GM12878 (cell line): ENCODE results near the gene TRIM7.

Source experiments
- EZH2 ChIP-seq: IDR thresholded peaks from 2 replicates; pipeline ENCODE4 v1.6.1; 2012; ENCODE audit warnings: low read depth, mild to moderate bottlenecking, control low read depth, inconsistent platforms, low read length, borderline replicate concordance; ENCODE audit not compliant: control insufficient read depth
- IKZF1 ChIP-seq: fragments of 450-650 bp; conservative IDR thresholded peaks from 2 replicates; pipeline ENCODE4 v1.6.1; 2017; ENCODE audit warnings: antibody characterized with exemption, mild to moderate bottlenecking
- RELA ChIP-seq: fragments of 450-650 bp; IDR thresholded peaks from 2 replicates; pipeline ENCODE4 v1.8.0; 2014; ENCODE audit warnings: borderline replicate concordance; ENCODE audit not compliant: partially characterized antibody
- SMC3 ChIP-seq: IDR thresholded peaks from 2 replicates; pipeline ENCODE4 v1.6.1; 2011; ENCODE audit warnings: low read length, improper control_type of control experiment, borderline replicate concordance
- TAF1 ChIP-seq: IDR thresholded peaks from 2 replicates; pipeline ENCODE4 v1.6.1; 2011; ENCODE audit warnings: mild to moderate bottlenecking, low read depth, low read length, borderline replicate concordance
- TCF12 ChIP-seq: IDR thresholded peaks from 2 replicates; pipeline ENCODE4 v1.6.1; 2011; ENCODE audit warnings: low read depth, mild to moderate bottlenecking, low read length
- TF ChIP-seq, protein P1 (sequence below), 3 experiments: IDR thresholded peaks in 2 of 3; conservative IDR thresholded peaks in 1 of 3; 2 replicates each; pipeline ENCODE4 v1.5.1; 2011; ENCODE audit warnings: low read depth in 3 of 3, low read length in 3 of 3, mild to moderate bottlenecking in 3 of 3, control low read depth in 2 of 3, moderate library complexity in 2 of 3, inconsistent platforms in 1 of 3, mixed read lengths in 1 of 3; ENCODE audit not compliant: control insufficient read depth in 2 of 3, insufficient read depth in 1 of 3; ENCODE audit errors: extremely low read depth in 1 of 3

- TF ChIP-seq SMC3 = no peak
- no peak; the same call in 1 of the 2 replicates for TF ChIP-seq IKZF1
- no peak for TF ChIP-seq TCF12
- no peak for TF ChIP-seq EZH2
- no peak for TF ChIP-seq TAF1
- no peak for TF ChIP-seq RELA
- TF ChIP-seq, protein P1, sequence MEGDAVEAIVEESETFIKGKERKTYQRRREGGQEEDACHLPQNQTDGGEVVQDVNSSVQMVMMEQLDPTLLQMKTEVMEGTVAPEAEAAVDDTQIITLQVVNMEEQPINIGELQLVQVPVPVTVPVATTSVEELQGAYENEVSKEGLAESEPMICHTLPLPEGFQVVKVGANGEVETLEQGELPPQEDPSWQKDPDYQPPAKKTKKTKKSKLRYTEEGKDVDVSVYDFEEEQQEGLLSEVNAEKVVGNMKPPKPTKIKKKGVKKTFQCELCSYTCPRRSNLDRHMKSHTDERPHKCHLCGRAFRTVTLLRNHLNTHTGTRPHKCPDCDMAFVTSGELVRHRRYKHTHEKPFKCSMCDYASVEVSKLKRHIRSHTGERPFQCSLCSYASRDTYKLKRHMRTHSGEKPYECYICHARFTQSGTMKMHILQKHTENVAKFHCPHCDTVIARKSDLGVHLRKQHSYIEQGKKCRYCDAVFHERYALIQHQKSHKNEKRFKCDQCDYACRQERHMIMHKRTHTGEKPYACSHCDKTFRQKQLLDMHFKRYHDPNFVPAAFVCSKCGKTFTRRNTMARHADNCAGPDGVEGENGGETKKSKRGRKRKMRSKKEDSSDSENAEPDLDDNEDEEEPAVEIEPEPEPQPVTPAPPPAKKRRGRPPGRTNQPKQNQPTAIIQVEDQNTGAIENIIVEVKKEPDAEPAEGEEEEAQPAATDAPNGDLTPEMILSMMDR (IDR thresholded peaks at IDR 0.05 in 2 of 3, conservative IDR thresholded peaks at IDR 0.05 in 1 of 3; ENCODE audit: control insufficient read depth in 2 of 3, extremely low read depth in 1 of 3, insufficient read depth in 1 of 3, low read depth in 3 of 3, low read length in 3 of 3) = no peak
These were observed 16.3 kb upstream of the TRIM7 start for GRCh38 chr5:181221105-181221791.
